HepG2 (cell line): ENCODE data around the gene HCRTR2.

Experiments used
- CEBPB ChIP-seq: IDR thresholded peaks from 2 replicates; pipeline ENCODE4 v1.6.1; 2011; ENCODE audit warnings: low read depth, low read length, improper control_type of control experiment, borderline replicate concordance
- CHD2 ChIP-seq: IDR thresholded peaks from 2 replicates; pipeline ENCODE4 v1.6.1; 2011; ENCODE audit warnings: low read depth, low read length, improper control_type of control experiment
- CTCF ChIP-seq: sonication (generic); formaldehyde crosslinking; IDR thresholded peaks from 2 replicates; pipeline ENCODE4 v1.5.0; 2020; ENCODE audit warnings: mild to moderate bottlenecking, missing genetic modification reagents, moderate library complexity
- HNF4A ChIP-seq: sonication (generic); formaldehyde crosslinking; IDR thresholded peaks from 2 replicates; pipeline ENCODE4 v1.4.0; 2020; ENCODE audit warnings: missing genetic modification reagents
- PAF1 ChIP-seq: IDR thresholded peaks from 2 replicates; pipeline ENCODE4 v1.6.1; 2016; ENCODE audit warnings: missing genetic modification reagents, missing compliant biosample characterization
- SIN3A ChIP-seq: IDR thresholded peaks from 2 replicates; pipeline ENCODE4 v1.6.1; 2011; ENCODE audit warnings: low read depth, mild to moderate bottlenecking, control low read depth, low read length, borderline replicate concordance
- SMC3 ChIP-seq: IDR thresholded peaks from 2 replicates; pipeline ENCODE4 v1.6.1; 2011; ENCODE audit warnings: low read length, improper control_type of control experiment
- TCF12 ChIP-seq, 2 experiments: fragments of 450-650 bp in 1 of 2; sonication (generic) in 1 of 2; formaldehyde crosslinking in 1 of 2; IDR thresholded peaks; 2 replicates each; pipeline versions ENCODE4 v1.6.1 to v1.8.0; 2017 to 2022; ENCODE audit warnings: antibody characterized with exemption in 1 of 2, mild to moderate bottlenecking in 1 of 2, missing genetic modification reagents in 1 of 2, moderate library complexity in 1 of 2
- ZBTB43 ChIP-seq: sonication (generic); formaldehyde crosslinking; conservative IDR thresholded peaks from 2 replicates; pipeline ENCODE4 v1.4.0; 2020; ENCODE audit warnings: missing genetic modification reagents

- TF ChIP-seq CEBPB: no peak
- TF ChIP-seq HNF4A: no peak
- TF ChIP-seq SIN3A: no peak
- TF ChIP-seq SMC3: no peak
- no peak for TF ChIP-seq ZBTB43
- no peak for TF ChIP-seq CTCF
- TF ChIP-seq PAF1 (CRISPR knock-in tag): no peak
- no peak for TF ChIP-seq TCF12 (IDR thresholded peaks at IDR 0.05)
- no peak for TF ChIP-seq TCF12 (CRISPR knock-in tag; IDR thresholded peaks at IDR 0.05)
- TF ChIP-seq CHD2: no peak
Observed at GRCh38 chr6:55212156-55212555, 37.8 kb downstream of the HCRTR2 start.
